Right ventricle myocardium inferior (tissue), 1 donor: Measurements from ENCODE around the gene EIF4ENIF1. TPM values are rescaled to one million over a fixed set of nuclear protein-coding genes. Genes with fewer than 3 reads are reported as not detected.
"Not testable (repeated sequence)": the region's sequence is repeated elsewhere in the genome, so short reads cannot be mapped to it uniquely, and the experiment has no call there.

Experiments
- ATAC-seq: fragments of 200-7000 bp; cut with Tn5 transposase; one replicate; pipeline ENCODE4 v1.9.1; 2020; ENCODE audit warnings: mild to moderate bottlenecking, moderate library complexity
- DNase-seq: peaks from one replicate; pipeline ENCODE4 v3.0.0; 2021; ENCODE audit errors: missing footprints
- intact Hi-C: fragments of 100-400 bp; cut with DNase I; formaldehyde crosslinking; loops from one replicate; pipeline ENCODE4 v1.11.0; 2022
- total RNA-seq: library from RNA; stranded (reverse); fragmentation: NEBNext Ultra II Directional; extraction: Animal tissue kit (Norgen Biotek cat#: 25700); gene quantifications from one replicate; pipeline ENCODE4 v1.2.1, GENCODE V29; 2021
- donor health status: DM: no; HTN: yes; CAD: no; lungs with severe emphysema.

Gene EIF4ENIF1
- total RNA-seq, 1 donor from 2014 or later = 30.5 TPM

DNA sequence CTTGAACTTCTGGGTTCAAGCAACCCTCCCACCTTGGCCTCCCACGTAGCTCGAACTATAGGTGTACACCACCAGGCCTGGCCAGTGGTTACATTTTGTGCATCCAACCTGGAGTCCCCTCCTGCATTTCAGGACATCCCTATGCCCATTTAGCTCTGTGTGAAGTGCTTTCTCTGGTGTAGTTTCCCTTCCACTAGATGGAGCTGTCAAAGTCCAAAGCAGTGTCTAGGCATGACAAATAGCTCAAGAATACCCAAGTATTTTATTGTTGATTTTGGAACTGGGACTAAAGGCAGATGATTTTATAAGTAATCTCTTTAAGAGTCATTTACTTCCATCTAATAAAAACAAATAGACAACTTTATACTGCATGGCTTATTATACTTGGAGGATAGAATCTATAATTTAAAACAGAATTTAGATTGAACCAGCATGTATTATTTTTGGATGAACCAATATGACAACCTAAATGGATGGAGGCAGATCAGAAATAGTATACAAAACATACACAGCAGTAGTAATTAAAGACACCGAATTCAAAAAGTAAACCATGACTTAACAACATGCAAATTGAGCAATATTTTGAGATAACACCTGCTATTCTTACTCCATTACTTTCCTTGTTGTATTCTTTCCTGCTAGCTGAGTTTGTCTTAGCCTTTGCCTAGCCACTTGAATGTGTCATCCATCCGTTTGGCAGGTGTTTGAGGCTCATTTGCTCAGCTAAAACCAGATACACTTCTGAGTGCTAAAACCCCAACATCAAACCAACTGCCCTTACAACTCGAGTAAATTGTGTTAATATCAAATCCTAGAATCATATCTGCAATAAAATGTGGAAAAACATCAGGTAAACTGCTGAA lies 37.7 kb downstream of the EIF4ENIF1 start:
- DNase-seq (no peak), ATAC-seq (no peak)
- intact Hi-C loops = loop anchor here (5.0 kb wide), 1 partner anchor 35 kb away; the partner anchor contains the start of gene EIF4ENIF1

DNA sequence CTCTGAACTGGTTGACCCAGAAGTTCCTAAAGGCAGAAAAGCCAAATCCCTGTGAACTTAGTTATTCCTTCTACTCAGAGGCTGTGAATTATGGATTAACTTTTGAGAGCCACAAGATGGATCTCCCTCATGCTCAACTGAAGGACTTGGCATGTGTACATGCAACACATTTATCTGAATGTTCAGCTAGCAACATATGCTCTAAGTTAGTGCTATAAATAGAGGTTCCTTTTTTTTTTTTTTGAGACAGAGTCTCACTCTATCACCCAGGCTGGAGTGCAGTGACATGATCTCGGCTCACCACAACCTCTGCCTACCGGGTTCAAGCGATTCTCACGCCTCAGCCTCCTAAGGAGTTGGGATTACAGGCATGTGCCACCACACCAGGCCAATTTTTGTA lies 40.1 kb downstream of the EIF4ENIF1 start:
- ATAC-seq (peak; percentile 23), DNase-seq (no peak)
- intact Hi-C loops = no loop called here

DNA sequence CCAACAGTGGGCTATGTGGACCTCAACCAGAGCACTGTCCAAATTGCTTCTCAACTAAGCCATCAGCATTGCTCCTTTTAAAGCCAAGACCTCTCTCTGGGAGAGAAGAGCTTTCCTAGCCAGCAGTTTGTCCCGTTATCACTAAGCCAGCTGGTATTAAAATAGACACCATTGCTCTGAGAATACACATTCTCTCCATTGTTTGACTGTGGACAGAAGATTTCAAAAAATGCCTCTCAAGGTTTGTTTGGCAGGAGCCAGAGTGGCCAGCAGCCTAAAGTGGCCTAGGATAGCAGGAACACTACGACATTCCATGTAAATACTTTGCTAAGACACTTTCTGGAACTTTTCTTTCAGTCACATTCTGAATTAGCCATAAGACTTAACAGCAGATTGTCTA lies 41.3 kb downstream of the EIF4ENIF1 start:
- DNase-seq (no peak), ATAC-seq (peak; percentile 40)
- intact Hi-C loops = no loop called here

DNA sequence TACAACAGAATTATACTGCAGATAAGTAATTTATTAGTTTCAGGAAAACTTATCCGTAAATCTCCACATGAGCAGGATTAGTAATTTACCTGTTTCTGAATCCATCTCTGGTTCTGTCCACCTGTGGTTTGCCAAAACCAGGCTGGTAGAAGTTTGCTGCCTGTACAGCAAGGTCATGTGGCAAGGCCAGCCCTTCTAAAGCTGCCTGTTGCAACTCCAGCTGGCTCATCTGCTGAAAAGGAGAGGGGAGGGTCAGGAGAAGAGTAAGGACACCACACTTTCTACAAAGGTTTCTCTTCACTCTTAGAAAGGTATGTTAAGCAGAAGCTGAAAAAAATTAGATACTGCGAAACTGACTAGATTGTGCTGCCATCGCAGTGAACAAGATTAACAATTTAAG lies 42.3 kb downstream of the EIF4ENIF1 start:
- ATAC-seq = peak; percentile 49
- DNase-seq = no peak
- intact Hi-C loops = no loop called here

- intact Hi-C loops = no loop called here
- DNase-seq (no peak), ATAC-seq (no peak)
Measured at GRCh38 chr22:31446767-31447166, 42.9 kb downstream of the EIF4ENIF1 start.

- no peak for ATAC-seq
Measured at GRCh38 chr22:31446208-31446607, 43.4 kb downstream of the EIF4ENIF1 start.

GRCh38 chr22:31445642-31446041 lies 44.0 kb downstream of the EIF4ENIF1 start:
- ATAC-seq (no peak), DNase-seq (no peak)
- intact Hi-C loops = no loop called here

More at GRCh38 chr22:31446208-31446607, 43.4 kb downstream of the EIF4ENIF1 start:
- no peak for DNase-seq
- intact Hi-C loops = no loop called here

DNA sequence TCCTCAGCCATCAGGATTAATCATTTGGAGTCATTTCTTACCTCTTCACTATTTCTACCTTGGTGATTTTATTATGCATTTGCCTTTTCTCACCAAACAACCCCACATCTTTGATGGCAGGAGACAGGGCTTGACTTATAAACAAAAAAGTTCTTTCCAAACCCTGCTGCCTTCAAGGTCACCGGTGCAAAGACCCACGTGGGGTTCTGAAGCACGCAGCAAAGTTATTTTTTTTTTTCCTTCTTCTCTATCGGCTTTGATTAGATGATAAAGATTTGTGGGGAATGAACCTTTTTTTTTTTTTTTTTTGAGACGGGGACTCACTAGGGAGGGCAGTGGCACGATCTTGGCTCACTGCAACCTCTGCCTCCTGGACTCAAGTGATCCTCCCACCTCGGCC lies 46.1 kb downstream of the EIF4ENIF1 start:
- intact Hi-C loops = no loop called here
- DNase-seq (no peak), ATAC-seq (no peak)

DNA sequence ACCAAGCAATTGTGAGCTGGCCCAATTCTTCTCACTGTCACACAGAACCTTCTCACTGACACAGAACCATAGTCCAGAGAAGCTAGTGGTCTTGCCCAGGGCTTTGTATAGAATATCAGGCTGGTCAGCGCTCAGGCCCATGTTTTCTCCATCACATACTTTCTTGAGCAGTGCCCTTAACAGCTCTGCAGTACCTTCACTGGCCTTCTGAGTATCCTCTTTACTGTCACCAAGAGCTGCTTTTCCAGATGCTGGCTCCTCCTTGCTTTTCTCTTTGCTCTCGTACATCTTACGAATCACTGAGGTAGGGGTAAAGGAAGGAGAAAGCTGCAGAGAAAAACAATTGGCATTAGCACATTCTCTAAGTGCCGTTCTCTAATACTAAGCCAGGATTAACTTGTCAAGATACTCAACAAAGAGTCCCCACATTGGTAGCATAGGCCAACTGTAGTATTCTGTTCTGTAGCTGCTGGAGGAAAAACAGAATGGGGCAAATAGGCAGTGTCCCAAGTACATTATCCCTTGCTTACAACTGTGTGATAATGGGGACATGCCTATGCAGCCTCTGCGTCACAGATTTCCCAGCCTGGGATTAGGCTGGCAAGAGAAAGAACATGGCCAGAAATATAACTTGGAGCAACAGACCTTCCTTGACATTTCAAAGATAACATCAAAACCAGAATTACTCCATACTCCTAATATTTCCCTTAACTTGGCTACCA lies 46.7 kb downstream of the EIF4ENIF1 start:
- intact Hi-C loops = no loop called here
- no peak for DNase-seq
- ATAC-seq = peak; percentile 42

- no peak for DNase-seq
- intact Hi-C loops = no loop called here
- ATAC-seq = no peak
Measured at GRCh38 chr22:31441652-31442051, 48.0 kb downstream of the EIF4ENIF1 start.

DNA sequence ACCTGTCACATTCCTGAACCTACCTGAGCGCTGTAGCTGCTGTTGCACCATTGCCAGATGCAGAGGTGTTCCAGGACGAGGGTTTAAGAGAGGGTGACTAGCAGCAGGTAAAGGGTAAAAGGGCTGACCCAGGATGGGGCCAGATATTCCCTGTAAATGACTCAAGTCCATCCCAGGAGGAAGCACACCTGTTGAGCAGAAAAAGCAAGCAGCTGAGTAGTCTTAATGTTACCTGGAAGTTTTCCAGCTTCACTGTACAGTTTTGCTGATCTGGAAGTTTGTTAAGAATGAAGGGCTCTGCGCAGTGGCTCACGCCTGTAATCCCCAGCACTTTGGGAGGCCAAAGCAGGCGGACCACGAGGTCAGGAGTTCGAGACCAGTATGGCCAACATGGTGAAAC lies 49.0 kb downstream of the EIF4ENIF1 start:
- DNase-seq (no peak), ATAC-seq (no peak)
- intact Hi-C loops = no loop called here

DNA sequence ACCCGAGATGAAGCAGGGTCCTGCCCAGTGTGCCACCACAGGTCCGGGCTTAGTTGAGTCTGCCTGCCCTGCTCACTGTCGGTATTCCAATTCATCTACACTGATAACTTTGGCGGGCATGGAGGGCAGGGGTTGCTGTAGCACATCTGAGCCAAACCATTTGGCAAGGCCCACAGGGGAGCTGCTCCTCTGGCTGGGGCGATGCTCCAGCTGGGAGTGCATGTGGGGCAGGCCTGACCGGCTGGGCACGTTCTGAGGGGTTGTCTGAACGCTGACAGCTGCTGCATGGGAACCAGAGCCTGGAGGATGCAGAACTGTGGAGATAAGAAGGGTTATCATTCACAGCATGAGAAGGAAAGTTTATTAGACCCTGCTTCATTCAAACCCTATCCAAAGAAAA lies 49.8 kb downstream of the EIF4ENIF1 start:
- peak; percentile 87 for ATAC-seq
- peak; percentile 69 for DNase-seq
- intact Hi-C loops = no loop called here

DNA sequence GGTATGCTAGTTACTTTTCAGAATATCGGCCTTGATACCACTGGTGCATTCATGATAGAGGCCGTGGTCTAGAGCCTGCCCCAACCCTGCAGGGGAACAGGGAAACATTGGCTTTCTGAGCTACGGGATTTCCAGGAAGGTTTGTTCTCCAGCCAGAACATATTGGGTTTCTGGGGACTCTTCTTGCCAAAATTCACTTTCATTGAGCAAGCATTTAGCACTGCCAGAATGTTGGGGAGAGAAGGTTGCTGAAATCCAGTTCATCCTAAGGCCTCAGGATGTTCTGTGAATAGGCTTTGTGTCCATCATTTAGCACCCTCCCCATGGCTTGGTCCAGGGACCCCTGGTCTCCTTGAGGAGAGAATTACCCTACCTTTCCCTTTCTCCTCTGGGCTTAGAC lies 53.5 kb downstream of the EIF4ENIF1 start:
- DNase-seq (no peak), ATAC-seq (peak; percentile 13)
- intact Hi-C loops = no loop called here

DNA sequence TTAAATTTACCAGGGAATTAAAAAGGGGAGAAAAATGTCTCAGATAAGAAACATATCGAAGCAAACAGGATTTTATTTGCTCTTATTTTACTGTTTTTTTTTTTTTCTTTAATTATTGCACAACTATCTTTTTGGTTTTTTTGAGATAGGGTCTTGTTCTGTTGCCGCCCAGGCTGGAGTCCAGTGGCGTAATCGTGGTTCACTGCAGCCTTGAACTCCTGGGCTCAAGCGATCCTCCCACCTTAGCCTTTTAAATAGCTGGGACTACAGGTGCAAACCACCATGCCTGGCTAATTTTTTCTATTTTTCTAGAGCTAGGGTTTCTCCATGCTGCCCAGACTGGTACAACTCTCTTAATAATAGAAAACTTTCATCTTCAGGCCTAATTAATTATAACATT lies 57.7 kb downstream of the EIF4ENIF1 start:
- intact Hi-C loops = no loop called here
- no peak for ATAC-seq
- no peak for DNase-seq

- DNase-seq (no peak), ATAC-seq (no peak)
- intact Hi-C loops = no loop called here
Measured at GRCh38 chr22:31425331-31426050, 64.2 kb downstream of the EIF4ENIF1 start.

- intact Hi-C loops, ATAC-seq, DNase-seq: not testable (repeated sequence)
Measured at GRCh38 chr22:31402350-31402749, 87.3 kb downstream of the EIF4ENIF1 start.

GRCh38 chr22:31400023-31400397 lies 89.6 kb downstream of the EIF4ENIF1 start:
- ATAC-seq = no peak
- intact Hi-C loops = no loop called here
- DNase-seq = no peak

DNA sequence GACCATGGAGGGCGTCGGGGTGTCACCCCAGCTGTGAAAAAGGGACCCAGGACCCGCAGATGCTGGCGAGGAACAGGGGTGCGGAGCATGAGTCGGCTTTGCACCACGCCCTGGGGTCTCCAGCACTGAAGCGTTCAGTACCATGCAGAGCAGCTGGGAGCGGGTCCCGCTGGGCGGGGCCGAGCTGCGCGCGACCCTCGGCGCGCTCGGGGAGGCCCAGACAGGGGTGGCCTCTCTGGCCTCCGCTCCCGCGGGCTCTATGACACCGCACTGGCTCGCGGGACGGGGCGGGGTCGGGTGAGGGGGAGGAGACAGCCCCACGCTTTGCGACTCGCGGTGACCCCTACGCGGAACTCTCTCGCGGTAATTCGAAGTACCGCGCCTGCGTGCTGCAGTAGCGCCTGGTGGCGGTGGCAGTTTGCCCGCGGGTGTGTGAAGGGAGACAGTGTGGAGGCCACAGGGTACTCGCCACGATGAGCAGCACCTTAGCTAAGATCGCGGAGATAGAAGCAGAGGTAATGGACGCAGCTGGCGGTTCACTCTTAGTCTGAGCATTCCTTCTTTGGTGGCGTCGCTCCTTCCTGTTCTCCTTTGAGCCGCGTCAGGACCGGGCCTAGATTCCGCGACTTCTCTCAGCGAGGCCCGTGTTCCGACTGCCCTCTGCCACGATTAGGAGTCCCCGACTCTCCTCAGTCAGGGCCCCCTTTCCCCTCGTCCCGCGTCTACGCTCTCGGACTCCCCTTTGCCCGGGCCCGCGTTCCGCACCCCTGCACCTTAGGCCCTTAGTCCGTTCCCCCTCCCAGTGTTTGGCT lies 90.2 kb downstream of the EIF4ENIF1 start, which contains the start of gene DRG1:
TSS of gene DRG1 (plus strand) at position 394 of the 812 bp plus-strand sequence. CDS start at position 474, 80 bp downstream.
- intact Hi-C loops = loop anchor here (1.0 to 5.0 kb wide), 2 partner anchors 53 to 88 kb away; partner anchors contain the start of genes EIF4ENIF1 and PATZ1
- ATAC-seq (peak; percentile 100), DNase-seq (peak; percentile 98)
